Measurements from ENCODE around the gene TAF6.
"Not testable (repeated sequence)": the region's sequence is repeated elsewhere in the genome, so short reads cannot be mapped to it uniquely, and the experiment has no call there.

The TAF6 gene

DNA sequence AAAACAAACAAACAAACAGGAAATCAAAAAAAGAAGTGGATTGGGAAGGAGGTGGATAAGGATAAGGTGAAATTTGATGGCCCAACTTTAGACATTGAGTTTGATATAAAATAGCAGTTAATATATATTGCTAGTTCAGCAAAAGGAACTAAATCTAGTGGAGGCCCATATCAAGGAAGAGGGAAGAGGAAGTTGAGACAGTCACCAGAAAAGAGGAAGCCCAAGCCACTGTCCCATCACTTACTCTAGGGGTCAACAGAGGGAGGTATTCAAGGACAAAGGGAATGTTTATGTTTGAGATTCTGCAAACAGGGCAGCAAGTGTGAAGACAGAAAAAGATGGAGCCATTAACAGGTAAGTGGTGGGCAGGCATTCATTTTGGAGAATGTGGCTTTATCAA lies 33.2 kb upstream of the TAF6 start:
- DNase-seq (ENCODE audit: low spot score) = no peak

DNA sequence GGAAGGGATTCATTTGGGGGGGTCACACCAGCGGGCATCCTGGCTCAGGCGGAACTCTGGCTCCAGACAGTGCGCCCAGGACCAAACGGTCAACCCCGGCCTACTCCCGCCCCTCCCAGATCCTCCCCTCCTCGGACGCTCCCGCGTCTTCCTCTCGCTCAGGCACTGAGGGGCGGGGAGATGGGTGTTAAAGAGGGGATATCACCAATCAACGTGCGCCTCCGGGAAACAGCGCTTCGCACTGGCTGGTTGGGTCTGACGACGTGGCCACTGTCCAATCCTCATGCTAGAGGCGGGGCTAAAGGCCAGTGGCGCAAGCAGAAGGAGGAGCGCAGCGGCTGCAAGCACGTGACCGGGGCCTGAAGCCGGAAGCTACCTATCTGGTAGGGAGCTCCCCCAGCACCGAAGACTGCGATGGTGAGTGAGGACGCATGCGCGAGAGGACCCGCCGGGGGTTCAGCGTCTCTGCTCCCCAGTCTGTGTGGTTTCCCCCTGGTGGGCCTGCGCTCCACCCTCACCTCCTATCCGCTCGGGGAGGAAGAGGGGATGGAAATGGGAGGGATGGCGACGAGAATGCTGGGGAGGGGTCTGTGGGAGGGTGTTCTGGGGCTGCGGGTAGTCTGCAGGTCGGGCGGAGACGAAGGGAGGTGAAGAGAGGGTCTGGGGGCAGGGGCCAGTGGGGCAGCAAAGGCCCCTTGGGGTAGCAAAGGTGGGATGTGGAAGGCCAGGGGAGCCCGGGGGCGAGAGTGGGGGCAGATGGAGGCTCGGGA lies 29.6 kb upstream of the TAF6 start, which contains the start of gene LAMTOR4:
LAMTOR4 (plus strand) TSS at position 360 of the 770 bp plus-strand sequence; CDS start at position 415, 55 bp downstream.
- peak; percentile 99 for DNase-seq (ENCODE audit: low spot score)

DNA sequence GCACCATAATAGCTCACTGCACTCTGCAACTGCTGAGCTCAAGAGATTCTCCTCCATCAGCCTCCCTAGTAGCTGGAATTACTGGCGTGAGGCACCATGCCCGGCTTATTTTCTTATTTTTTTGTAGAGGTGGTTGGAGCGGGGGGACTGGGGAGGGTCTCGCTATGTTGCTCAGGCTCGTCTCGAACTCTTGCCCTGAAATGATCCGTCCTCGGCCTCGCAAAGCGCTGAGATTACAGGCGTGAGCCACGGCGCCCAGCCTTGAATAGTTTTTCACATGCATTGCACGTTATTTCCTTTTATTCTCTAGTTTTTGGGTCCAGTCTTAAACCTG lies 29.0 kb upstream of the TAF6 start:
- DNase-seq (ENCODE audit: low spot score) = no peak

DNA sequence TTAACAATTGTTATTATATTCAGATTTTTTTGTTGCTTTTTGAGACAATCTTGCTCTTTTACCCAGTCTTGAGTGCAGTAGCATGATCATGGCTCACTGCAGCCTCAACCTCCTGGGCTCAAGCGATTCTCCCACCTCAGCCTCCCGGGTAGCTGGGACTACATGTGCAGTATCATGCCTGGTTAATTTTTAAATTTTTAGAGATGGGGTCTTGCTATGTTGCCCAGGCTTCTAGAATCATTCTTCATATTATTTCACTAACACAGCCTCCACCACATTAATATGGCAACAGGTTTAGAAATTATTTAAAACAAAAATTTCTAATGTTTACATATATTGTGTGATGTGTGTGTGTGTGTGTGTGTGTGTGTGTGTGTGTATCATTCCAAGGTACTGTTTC lies 28.1 kb upstream of the TAF6 start:
- DNase-seq (ENCODE audit: low spot score) = no peak

DNA sequence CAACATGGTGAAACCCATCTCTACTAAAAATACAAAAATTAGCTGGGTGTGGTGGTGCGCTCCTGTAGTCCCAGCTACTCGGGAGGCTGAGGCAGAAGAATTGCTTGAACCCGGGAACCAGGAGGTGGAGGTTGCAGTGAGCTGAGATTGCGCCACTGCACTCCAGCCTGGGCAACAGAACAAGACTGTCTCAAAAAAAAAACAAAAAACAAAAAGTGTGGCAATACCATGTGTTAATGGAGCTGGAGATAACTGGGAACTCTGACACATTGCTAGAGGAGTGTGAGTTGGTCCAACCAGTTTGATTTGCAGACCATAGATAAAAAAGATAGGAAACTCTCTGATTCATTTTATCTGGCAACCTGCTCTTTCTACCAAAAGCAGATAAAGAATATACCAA lies 27.2 kb upstream of the TAF6 start:
- not testable (repeated sequence) for DNase-seq (ENCODE audit: low spot score)

DNA sequence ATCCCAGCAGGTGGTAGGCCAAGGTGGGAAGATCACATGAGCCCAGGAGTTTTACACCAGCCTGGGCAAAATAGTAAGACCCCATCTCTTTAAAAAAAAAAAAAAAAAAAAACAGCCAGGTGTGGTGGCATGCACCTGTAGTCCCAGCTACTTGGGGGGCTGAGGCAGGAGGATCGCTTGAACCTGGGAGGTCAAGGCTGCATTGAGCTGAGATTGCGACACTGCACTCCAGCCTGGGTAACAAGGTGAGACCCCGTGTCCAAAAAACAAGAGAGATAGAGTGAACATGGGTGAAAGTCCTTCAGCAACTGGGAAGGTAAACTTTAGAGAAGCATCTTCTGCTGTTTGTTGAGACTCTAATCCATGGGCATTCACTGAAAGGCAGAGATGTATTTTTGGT lies 23.3 kb upstream of the TAF6 start:
- DNase-seq (ENCODE audit: low spot score) = no peak

DNA sequence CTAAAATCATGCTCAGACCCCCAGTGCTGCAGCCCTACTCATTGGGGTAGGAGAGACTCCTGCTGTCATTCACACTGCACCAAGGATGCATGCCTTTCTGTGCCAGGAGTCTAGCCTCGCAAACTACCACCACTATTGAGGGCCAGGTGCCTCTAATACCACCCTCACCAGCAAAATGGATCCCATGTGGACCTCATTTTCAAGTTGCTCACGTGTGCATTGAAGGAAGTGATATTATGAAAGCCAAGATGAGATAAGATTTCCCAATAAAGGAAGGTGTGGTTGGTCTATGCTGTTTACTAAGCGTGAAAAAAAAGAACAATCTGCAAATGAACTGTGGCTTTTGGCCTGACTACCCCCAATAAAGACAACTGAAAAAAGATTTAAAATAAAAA lies 22.4 kb upstream of the TAF6 start:
- DNase-seq (ENCODE audit: low spot score) = no peak

DNA sequence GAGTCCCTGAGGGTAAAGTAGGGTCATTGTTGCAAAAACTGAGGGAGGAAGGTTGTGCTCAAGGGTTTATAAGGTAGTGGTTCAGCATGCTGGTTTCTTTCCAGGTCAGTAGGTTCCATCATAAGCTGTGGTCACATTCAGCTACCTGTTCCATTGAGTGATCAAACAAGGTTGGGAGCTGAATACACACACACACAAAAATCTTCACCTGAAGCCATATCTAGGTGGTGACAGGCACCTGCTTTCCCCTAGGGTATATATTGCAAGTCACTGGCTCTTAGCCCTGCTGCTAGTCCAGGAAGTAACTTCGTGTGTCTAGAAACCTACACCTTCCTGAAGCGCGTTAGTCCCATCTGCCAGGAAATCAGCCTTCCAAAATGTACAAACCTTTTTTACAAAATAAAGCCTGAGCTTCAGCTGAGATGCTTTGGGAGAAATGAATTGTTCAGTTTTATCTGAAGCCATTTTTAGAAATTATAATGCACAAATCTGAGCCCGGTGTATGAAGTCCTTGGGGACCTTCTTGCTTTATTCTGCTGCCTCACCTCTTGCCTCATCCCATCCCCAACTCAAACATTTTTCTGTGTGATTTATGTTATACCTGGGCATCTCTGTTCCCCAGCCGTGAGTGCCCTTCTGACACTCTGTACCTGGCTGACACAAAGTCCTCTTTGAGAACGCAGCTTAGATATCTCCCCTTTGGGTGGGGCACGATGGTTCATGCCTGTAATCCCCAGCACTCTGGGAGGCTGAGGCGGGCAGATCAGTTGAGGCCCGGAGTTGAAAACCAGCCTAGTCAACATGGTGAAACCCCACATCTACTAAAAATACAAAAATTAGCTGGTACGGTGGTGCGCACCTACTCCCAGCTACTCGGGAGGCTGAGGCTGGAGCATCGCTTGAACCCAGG lies 18.9 kb upstream of the TAF6 start:
- DNase-seq (ENCODE audit: low spot score) = no peak

DNA sequence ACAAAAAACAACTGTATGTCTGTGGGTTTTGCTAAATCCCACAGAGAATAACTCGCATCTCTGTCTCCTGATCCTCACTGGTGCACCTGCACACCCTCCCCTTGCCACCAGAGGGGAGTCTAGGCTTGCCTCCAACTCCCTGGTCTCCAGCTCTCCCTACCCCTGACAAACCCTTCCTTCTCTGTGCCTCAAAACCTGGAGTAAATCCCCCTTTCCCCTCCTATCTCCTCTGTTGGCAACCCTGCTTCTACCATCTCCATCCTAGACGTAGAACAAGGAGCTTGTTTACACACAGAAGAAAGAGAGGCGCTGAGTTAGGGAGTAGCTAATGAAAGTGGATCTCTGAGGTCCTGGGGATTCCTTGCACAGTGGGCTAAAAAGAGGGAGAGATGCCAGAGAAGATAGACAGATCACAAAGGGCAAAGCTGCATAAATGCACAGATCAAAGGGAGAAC lies 13.6 kb upstream of the TAF6 start:
- peak; percentile 73 for DNase-seq (ENCODE audit: low spot score)

DNA sequence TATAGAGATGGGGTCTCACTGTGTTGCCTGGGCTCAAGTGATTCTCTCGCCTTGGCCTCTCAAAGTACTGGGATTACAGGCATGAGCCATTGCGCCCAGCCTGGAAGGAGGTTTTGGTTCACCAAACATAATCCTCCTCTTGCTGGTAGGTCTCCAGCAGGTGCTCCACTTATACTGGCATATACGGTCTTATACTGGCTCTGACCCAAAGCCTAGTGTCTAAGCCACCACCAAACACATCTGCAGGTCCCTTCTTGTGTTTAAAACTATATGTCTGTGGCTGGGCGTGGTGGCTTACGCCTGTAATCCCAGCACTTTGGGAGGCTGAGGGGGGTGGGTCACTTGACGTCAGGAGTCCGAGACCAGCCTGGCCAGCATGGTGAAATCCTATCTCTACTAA lies 13.0 kb upstream of the TAF6 start:
- no peak for DNase-seq (ENCODE audit: low spot score)

DNA sequence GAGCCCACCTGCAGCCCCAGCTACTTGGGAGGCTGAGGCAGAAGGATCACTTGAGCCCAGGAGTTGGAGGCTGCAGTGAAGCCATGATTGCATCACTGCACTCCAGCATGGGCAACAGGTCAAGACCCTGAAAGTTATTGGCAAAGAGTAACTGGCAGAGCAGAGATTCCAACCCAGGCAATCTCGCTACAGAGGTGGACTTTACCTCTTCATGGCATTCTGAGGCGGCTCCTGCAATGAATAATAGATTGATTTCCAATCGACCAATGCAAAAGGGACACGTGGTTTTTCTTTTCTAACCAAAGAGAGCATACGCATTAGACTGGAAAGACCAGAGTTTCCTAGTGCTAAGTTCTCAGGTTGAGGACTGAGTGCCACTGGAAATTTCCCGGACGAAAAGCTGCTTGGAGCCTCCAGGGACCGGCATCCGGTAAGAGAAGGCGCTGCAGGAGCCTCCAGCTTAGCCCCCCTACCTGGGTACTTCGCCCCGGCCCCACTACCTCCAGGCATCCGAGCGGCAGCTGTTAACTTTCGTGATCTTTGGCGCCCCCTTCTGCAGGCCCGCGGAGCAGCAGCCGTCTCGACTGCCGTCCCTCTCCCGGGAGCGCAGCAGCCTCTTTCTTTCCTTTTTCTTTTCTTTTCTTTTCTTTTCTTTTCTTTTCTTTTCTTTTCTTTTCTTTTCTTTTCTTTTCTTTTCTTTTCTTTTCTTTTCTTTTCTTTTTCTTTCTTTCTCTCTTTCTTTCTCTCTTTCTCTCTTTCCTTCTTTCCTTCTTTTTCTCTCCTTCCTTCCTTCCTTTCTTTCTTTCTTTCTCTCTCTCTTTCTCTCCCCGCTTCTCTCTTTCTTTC lies 11.7 kb upstream of the TAF6 start:
- peak; percentile 81 for DNase-seq (ENCODE audit: low spot score)

DNA sequence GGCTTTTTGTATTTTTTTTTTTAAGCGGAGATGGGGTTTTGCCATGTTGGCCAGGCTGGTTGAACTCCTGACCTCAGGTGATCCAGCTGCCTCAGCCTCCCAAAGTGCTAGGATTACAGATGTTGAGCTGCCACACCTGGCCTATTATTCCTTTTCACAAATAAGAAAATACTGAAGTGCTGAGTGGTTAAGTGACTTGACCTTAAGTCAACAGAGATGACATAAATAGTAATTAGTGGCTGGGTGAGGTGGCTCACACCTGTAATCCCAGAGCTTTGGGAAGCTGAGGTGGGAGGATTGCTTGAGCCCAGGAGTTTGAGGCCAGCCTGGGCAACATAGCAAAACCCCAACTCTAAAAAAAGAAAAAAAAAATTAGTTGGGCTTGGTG lies 11.1 kb upstream of the TAF6 start:
- DNase-seq (ENCODE audit: low spot score) = not testable (repeated sequence)

DNA sequence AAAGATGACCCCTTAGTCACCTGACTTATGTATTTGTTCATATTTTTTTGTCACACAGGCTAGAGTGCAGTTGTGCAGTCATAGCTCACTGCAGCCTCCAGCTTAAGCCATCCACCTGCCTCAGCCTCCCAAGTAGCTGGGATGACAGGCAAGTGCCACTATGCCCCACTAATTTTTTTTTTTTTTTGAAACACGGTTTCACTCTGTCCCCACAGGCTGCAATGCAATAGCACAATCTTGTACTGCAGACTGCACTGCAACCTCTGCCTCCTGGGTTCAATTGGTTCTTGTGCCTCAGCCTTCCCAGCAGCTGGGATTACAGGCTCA lies 9.4 kb upstream of the TAF6 start:
- DNase-seq (ENCODE audit: low spot score) = no peak

DNA sequence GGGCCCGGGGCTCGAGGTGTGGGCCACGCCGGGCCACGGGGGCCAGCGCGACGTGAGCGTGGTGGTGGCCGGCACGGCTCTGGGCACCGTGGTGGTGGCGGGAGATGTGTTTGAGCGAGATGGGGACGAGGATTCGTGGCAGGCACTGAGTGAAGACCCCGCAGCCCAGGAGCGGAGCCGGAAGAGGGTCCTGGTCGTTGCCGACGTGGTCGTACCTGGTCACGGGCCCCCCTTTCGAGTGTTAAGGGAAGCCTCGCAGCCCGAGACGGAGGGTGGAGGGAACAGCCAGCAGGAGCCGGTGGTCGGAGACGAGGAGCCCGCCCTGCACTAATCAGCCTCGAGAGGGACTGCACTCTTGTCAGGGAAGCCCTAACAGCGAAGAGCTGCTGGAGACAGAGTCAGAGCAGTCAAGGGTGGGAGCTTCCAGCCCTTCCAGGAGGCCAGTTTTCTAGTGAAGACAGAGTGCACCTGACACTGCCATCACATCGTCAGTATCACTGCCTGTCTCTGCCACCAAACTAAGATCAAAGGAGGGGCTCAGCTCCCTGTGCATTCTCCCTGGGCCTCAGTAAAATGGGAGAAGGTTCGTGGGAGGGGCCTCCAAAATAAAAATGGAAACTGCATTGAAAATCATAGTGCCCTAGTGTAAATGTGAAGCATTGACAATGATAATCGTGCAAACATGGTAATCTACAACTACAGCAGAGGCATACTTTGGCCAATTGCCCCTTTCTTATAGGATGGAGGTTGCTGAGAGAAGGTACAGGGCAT lies 8.9 kb upstream of the TAF6 start:
- DNase-seq (ENCODE audit: low spot score) = no peak

DNA sequence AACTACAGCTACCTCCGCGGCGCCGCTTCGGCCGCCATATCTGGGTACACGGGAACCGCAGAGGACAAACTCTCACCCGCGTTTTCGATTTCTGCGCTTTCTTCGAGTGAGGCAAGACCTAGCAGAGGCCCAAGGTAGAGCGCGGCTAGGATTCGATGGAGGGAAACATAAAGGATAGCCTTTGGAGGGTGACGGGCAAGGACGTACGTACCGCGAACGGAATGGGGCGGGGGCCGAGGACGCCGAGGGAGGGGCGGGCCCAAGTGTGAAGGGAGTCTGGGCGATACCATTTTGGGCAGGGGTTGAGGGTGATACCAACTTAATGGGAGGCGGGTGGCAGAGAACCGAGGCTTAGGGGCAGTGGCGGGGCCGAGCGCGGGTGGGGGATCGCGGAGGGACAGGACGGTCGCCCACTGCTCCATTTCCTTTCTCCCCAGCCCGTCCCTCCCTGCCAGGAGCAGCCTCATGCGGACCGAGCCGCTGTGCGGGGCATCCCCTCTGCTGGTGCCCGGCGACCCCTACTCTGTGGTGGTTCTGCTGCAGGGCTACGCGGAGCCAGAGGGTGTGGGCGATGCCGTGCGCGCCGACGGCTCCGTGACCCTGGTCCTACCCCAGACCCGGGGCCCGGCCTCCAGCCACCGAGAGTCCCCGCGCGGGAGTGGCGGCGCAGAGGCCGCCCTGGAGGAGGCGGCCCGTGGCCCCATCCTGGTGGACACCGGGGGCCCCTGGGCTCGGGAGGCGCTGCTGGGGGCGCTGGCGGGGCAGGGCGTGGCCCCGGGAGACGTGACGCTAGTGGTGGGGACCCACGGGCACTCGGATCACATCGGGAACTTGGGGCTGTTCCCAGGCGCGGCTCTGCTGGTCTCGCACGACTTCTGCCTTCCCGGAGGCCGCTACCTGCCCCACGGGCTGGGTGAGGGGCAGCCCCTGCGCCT lies 8.0 kb upstream of the TAF6 start, which contains the start of gene MBLAC1:
MBLAC1 (plus strand) TSS at position 37 of the 935 bp plus-strand sequence; CDS start at position 466, 429 bp downstream.
- peak; percentile 89 for DNase-seq (ENCODE audit: low spot score)

DNA sequence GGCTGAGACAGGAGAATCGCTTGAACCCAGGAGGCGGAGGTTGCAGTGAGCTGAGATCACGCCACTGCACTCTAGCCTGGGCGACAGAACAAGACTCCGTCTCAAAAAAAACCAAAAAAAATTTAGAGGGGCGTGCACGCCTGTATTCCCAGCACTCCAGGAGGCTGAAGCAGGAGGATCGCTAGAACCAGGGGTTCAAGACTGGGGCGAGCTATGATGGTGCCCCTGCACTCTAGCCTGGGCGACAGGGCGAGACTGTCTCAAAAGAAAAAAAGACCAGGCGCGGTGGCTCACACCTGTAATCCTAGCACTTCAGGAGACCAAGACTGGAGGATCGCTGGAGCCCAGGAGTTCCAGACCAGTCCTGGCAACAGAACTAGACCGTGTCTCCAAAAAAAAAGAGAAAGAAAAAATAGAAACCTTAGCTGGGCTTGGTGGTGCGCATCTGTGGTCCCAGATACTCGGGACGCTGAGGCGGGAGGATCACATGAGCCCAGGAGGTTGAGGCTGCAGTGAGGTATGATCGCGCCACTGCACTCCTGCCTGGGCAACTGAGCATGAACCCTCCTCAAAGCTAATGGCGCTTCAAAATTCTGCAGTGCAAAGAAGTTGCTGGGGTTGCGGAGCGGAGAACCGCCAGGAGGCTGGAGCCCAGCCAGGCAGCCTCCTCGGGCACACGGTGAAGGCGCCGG lies 7.2 kb upstream of the TAF6 start:
- no peak for DNase-seq (ENCODE audit: low spot score)

DNA sequence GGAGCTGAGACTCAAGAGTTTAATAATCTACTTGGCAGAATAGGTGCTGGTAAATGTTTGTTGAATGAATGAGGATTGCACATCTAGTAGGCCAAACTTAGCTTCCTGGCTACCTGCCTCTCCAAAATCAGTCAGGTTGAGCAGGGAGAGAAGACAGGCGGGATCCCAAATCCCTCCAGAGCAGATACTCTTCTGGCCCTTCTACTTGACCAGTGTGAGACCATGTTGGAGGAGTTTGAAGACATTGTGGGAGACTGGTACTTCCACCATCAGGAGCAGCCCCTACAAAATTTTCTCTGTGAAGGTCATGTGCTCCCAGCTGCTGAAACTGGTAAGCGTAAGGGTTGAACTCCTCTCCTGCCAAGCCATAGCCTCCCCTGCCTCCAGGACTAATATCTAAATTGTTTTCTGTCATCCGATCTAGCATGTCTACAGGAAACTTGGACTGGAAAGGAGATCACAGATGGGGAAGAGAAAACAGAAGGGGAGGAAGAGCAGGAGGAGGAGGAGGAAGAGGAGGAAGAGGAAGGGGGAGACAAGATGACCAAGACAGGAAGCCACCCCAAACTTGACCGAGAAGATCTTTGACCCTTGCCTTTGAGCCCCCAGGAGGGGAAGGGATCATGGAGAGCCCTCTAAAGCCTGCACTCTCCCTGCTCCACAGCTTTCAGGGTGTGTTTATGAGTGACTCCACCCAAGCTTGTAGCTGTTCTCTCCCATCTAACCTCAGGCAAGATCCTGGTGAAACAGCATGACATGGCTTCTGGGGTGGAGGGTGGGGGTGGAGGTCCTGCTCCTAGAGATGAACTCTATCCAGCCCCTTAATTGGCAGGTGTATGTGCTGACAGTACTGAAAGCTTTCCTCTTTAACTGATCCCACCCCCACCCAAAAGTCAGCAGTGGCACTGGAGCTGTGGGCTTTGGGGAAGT lies 5.4 kb upstream of the TAF6 start:
- DNase-seq (ENCODE audit: low spot score) = no peak

DNA sequence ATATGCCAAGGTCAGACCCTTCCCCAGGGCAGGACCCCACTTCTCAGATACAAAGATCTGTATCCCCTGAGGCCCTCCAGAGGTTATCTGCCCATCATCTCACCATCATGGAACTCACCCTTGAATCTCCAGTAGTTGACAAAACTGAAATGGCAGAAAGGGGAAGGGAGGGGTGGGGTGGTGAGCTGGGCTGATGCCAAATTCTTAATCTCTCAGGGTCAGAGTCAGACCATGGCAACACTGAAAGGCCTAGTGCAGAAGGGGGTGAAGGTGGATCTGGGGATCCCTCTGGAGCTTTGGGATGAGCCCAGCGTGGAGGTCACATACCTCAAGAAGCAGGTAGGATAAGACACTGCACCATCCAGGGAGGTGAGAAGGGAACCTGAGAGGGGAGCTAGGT lies 3.4 kb upstream of the TAF6 start:
- no peak for DNase-seq (ENCODE audit: low spot score)

DNA sequence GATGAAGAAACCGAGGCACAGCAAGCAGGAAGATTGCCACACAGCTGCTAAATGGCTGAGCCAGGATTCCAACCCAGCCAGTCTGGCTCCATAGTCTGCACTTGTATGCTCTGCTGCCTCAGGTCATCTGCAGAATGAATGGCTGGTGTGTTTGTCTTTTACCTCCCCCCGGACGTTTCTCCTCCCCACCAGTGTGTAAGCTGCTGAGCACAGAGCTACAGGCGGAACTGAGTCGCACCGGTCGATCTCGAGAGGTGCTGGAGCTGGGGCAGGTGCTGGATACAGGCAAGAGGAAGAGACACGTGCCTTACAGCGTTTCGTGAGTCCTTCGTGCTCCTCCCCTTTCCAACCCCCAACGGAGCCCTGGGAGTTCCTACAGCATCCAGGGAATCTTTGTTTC lies 2.9 kb upstream of the TAF6 start:
- no peak for DNase-seq (ENCODE audit: low spot score)
